ENCODE data around the gene FARP1. TPM values are rescaled to one million over a fixed set of nuclear protein-coding genes. Genes with fewer than 3 reads are reported as not detected.

The FARP1 gene
- total and polyA plus RNA-seq, 2 of the 8 experiments (the other 6 are each of a cell fraction or from before 2014, with no cell fraction given): 24.7 to 104 TPM

GRCh38 chr13:98450539-98451111, 307.7 kb downstream of the FARP1 start:
- no peak overlapping the region for H3K4ac ChIP-seq (replicated peaks; ENCODE audit: insufficient read length, low read depth, low read length)
- H4K20me1 ChIP-seq (replicated peaks in 1 of 2; ENCODE audit: control insufficient read depth in 1 of 2, insufficient read depth in 2 of 2, low read length in 2 of 2): peaks cover 11 to 13% of the 10 kb centered on the region in 2 experiments
- H3K36me3 ChIP-seq (ENCODE audit: control insufficient read depth in 2 of 4, insufficient read depth in 4 of 4, low read length in 3 of 4): peaks cover 5 to 62% (median 12%) of the 10 kb centered on the region in 4 experiments; a peak in 6 of 8 replicates
- 78% methylated on average over 14 of the region's 14 CpGs; no CpG with 5 or more reads in 1 of the 2 experiments for WGBS, 2 experiments (ENCODE audit: extremely low coverage in 1 of 2, insufficient coverage in 1 of 2, insufficient read length in 1 of 2, insufficient replicate concordance in 2 of 2, low coverage in 1 of 2, low lambda C conversion rate in 2 of 2, missing lambda C conversion rate in 1 of 2)
- no peak overlapping the region for H3K4me3 ChIP-seq (ENCODE audit: extremely low read depth in 1 of 4, insufficient read depth in 2 of 4, low read depth in 3 of 4, low read length in 4 of 4)
- no peak overlapping the region for H3K56ac ChIP-seq (replicated peaks; ENCODE audit: insufficient read length, low read depth, low read length)
- peak overlapping the region; percentile 33; the same call in 1 of the 2 replicates for H2AK5ac ChIP-seq (ENCODE audit: low read depth, low read length)
- CTCF ChIA-PET (ENCODE audit: partially characterized antibody): interaction anchor here (0.9 to 3.6 kb wide), 20 partner anchors 9 to 417 kb away, joined by 3 to 27 read pairs (median 4); no protein-coding TSS in a partner anchor
- H4K91ac ChIP-seq (replicated peaks; ENCODE audit: insufficient read length, low read length): no peak overlapping the region
- no peak for DNase-seq (ENCODE audit: low read depth in 1 of 2, low spot score in 2 of 2)
- FAIRE-seq: no peak
- no peak overlapping the region for H2AFZ ChIP-seq (ENCODE audit: low read length)
- no peak overlapping the region for H3K23ac ChIP-seq (ENCODE audit: insufficient read length)
- H3K18ac ChIP-seq (ENCODE audit: extremely low read depth, low read length): peak overlapping the region; percentile 55; the same call in 1 of the 2 replicates
- POLR2A ChIA-PET (ENCODE audit: partially characterized antibody): interaction anchor here (0.8 to 1.4 kb wide), 5 partner anchors 10 to 221 kb away, joined by 3 to 5 read pairs (median 3); no protein-coding TSS in a partner anchor
- no peaks in the 10 kb centered on the region for H3K79me2 ChIP-seq (ENCODE audit: control insufficient read depth in 1 of 2, insufficient read depth in 2 of 2, low read length in 2 of 2)
- H2BK5ac ChIP-seq (ENCODE audit: low read depth, low read length): no peak overlapping the region
- H4K5ac ChIP-seq (ENCODE audit: insufficient read length, low read depth, low read length): no peak overlapping the region
- H2BK12ac ChIP-seq (ENCODE audit: low read depth, low read length): no peak overlapping the region
- no peaks in the 10 kb centered on the region; the same call in 1 of the 2 replicates for H3K79me1 ChIP-seq (ENCODE audit: low read depth, low read length)
- H2BK15ac ChIP-seq (ENCODE audit: low read length): no peak overlapping the region
- H3K14ac ChIP-seq (ENCODE audit: insufficient read length): no peak overlapping the region
- no peaks in the 10 kb centered on the region for H3K9me3 ChIP-seq (ENCODE audit: insufficient read depth in 2 of 2, low read depth in 1 of 2, low read length in 1 of 2)
- 0 out of 2 replicates have a peak overlapping the region, but pooled peaks have one; percentile 8 for H3K27ac ChIP-seq (ENCODE audit: low read depth, low read length)
- H4K8ac ChIP-seq (ENCODE audit: extremely low read depth, insufficient read depth, low read length): peak overlapping the region; percentile 83; the same call in 1 of the 2 replicates
- no peak overlapping the region for H2BK120ac ChIP-seq (replicated peaks; ENCODE audit: low read depth, low read length)
- H3K27me3 ChIP-seq (replicated peaks in 1 of 4; ENCODE audit: control insufficient read depth in 3 of 4, extremely low read depth in 1 of 4, insufficient read depth in 3 of 4, low read length in 3 of 4): no peaks in the 10 kb centered on the region
- peak overlapping the region in 1 of 2 experiments; percentile 11; a peak in 1 of 4 replicates for H3K4me2 ChIP-seq (ENCODE audit: insufficient read depth in 1 of 2, low read depth in 2 of 2, low read length in 2 of 2)
- H3K23me2 ChIP-seq (ENCODE audit: low read depth, low read length): no peaks in the 10 kb centered on the region
- H3K4me1 ChIP-seq (replicated peaks in 1 of 4; ENCODE audit: control insufficient read depth in 3 of 4, insufficient read depth in 4 of 4, low read length in 3 of 4): peaks cover 7 to 19% (median 9%) of the 10 kb centered on the region in 4 experiments
- H3K9ac ChIP-seq (replicated peaks in 1 of 4; ENCODE audit: extremely low read depth in 1 of 4, low read depth in 3 of 4, low read length in 3 of 4): peak overlapping the region in 1 of 4 experiments; percentile 46; a peak in 2 of 7 replicates
- TF ChIP-seq YY1 (IDR thresholded peaks at IDR 0.05; ENCODE audit: low read depth, low read length): no peak
- no peak for TF ChIP-seq RFX5 (IDR thresholded peaks at IDR 0.05; ENCODE audit: borderline replicate concordance, low read depth, low read length)
- no peak for TF ChIP-seq TAF7 (optimal IDR thresholded peaks at IDR 0.05; ENCODE audit: borderline replicate concordance, low read depth, low read length)
- no peak for TF ChIP-seq CTCF (IDR thresholded peaks at IDR 0.05; ENCODE audit: control extremely low read depth in 1 of 3, insufficient read depth in 1 of 3, low read depth in 1 of 3, low read length in 3 of 3)
- TF ChIP-seq POLR2AphosphoS5 (IDR thresholded peaks at IDR 0.05; ENCODE audit: low read depth, low read length): peak; percentile 78
- TF ChIP-seq SP1 (IDR thresholded peaks at IDR 0.05; ENCODE audit: low read depth, low read length): no peak
- H2BK20ac ChIP-seq (ENCODE audit: low read length): no peak overlapping the region

Data from H1 (cell line).